ENCODE results near the gene PCDHB1. TPM values are rescaled to one million over a fixed set of nuclear protein-coding genes. Genes with fewer than 3 reads are reported as not detected.

PCDHB1 gene
- not detected for total RNA-seq

GRCh38 chr5:141050622-141051520, at the start of gene PCDHB1:
Gene PCDHB1, plus strand, starts transcription at chr5:141051374. Its CDS starts 97 bp downstream, at chr5:141051471.
- ATAC-seq, result no peak

- ATAC-seq, result no peak
Observed at GRCh38 chr5:141001446-141001843, 49.7 kb upstream of the PCDHB1 start.

- no peak for ATAC-seq
Observed at GRCh38 chr5:141001844-141002604, 49.1 kb upstream of the PCDHB1 start.

- no peak for ATAC-seq
Observed at GRCh38 chr5:141002605-141002965, 48.6 kb upstream of the PCDHB1 start.

GRCh38 chr5:141003031-141003430, 48.1 kb upstream of the PCDHB1 start:
- ATAC-seq, result no peak

GRCh38 chr5:141003791-141004611, 47.2 kb upstream of the PCDHB1 start:
- ATAC-seq, result peak; percentile 82

- ATAC-seq, result no peak
Observed at GRCh38 chr5:141007791-141008190, 43.4 kb upstream of the PCDHB1 start.

GRCh38 chr5:141010047-141010793, 41.0 kb upstream of the PCDHB1 start:
- ATAC-seq, result no peak

- ATAC-seq, result no peak
Observed at GRCh38 chr5:141017943-141018342, 33.2 kb upstream of the PCDHB1 start.

- no peak for ATAC-seq
Observed at GRCh38 chr5:141022384-141022783, 28.8 kb upstream of the PCDHB1 start.

GRCh38 chr5:141031006-141031405, 20.2 kb upstream of the PCDHB1 start:
- no peak for ATAC-seq

GRCh38 chr5:141032626-141033025, 18.5 kb upstream of the PCDHB1 start:
- ATAC-seq, result no peak

GRCh38 chr5:141039061-141039460, 12.1 kb upstream of the PCDHB1 start:
- ATAC-seq, result no peak

GRCh38 chr5:141039517-141039916, 11.7 kb upstream of the PCDHB1 start:
- no peak for ATAC-seq

GRCh38 chr5:141040093-141040770, 10.9 kb upstream of the PCDHB1 start:
- ATAC-seq, result no peak

GRCh38 chr5:141040771-141041426, 10.3 kb upstream of the PCDHB1 start:
- ATAC-seq, result peak; percentile 86

- ATAC-seq, result no peak
Observed at GRCh38 chr5:141041427-141041785, 9.8 kb upstream of the PCDHB1 start.

GRCh38 chr5:141042555-141042954, 8.6 kb upstream of the PCDHB1 start:
- ATAC-seq, result no peak

- no peak for ATAC-seq
Observed at GRCh38 chr5:141051521-141051866, 320 bp downstream of the PCDHB1 start.

- ATAC-seq, result no peak
Observed at GRCh38 chr5:141077826-141078225, 26.7 kb downstream of the PCDHB1 start.

- ATAC-seq, result no peak
Observed at GRCh38 chr5:141082228-141082627, 31.1 kb downstream of the PCDHB1 start.

Data from esophagus mucosa (tissue), 1 donor.